GM19351 (cell line): ENCODE measurements around the gene LIF.

ENCODE experiments used
- ATAC-seq: cut with Tn5 transposase; IDR thresholded peaks from one replicate; pipeline ENCODE4 v1.9.1; 2021; ENCODE audit warnings: mild to moderate bottlenecking, moderate library complexity; ENCODE audit not compliant: unreplicated experiment

Gene LIF

DNA sequence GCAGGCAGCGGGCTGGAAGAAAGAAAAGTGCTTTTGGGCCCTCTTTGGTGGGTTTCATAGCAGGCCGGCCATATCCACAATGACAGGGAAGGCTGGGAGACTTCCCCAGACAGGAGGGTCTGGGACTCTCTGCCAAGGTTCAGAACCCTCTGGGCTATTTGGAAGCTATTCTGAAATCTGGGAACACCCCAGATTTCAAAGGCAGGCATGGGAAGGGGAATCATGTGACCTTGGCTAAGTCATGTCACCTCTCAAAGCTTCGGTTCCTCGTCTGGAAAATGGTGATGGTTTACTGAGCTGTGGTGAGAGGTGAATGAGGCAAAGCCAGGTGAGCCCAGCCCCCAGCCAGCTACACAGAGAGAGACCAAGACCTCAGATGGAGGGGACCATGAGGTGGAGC is 38.1 kb upstream of the LIF start:
- no peak for ATAC-seq

DNA sequence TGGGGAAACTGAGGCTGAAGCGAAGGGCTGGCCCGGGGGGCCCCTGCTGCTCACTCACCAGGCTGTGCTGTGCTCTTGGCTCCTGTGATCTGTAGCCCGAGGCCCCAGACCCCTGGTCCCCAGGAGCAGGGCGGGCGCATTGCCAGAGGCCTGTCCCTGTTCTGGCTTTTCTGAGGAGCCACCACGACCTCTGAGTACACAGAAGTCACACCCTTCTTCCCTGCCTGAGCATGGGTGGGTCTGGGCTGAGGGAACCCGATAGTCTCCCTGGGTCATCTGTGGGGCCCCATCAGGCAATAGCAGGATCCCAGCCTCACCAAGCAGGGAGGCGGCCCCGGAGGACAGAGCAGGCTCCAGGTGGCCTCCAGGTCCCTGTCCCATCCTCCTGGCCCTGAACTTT is 37.6 kb upstream of the LIF start:
- ATAC-seq, result no peak

DNA sequence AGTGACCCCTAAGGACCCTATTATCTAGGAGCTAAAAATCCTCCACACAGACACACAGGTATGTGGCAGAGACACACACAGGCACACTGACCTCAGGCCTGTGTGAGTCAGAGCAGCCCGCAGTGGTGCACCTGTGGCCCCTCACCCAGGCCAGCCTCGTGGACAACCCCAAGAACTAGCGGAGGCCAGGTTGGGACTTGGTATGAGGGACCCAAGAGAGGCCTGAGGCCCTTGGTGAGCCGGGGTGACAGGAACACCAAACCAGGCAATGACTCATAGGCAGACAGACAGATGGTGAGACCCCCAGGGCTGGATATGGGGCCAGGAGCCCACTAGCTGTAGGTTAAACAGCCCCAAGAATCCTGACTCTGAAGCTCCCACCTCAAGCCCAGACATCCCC is 36.8 kb upstream of the LIF start:
- no peak for ATAC-seq

DNA sequence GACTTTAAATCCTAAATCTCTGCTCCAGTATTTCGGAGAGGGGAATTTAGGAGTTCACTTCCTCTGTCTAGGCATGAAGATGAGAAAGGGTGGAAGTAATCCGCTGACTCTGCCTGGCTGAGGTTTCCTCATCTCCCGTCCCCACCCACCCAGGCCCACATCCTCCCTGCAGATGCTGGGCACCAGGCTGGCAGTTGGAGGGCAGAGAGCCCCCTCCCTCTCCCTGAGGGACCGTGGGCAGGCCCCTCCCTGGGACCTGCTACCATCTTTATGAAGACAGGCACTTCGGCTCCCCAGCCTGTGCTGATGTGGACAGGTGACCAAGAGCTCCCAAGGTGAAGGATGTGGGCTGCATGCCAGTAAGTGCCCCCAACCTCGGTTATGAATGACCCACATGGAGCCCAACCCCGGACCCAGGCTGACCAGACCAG is 36.1 kb upstream of the LIF start:
- ATAC-seq, result no peak

DNA sequence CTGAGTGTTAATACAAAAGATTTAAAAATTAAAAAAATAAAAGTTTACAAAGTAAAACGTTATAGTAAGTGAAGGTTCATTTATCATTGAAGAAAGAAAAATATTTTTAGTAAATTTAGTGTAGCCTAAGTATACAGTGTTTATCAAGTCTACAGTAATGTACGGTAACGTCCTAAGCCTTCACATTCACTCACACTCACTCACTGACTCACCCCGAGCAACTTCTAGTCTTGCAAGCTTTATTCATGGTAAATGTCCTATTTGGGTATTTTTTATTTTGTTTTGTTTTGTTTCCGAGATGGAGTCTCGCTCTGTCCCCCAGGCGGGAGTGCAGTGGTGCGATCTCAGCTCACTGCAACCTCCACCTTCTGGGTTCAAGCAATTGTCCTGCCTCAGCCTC is 33.9 kb upstream of the LIF start:
- no peak for ATAC-seq

DNA sequence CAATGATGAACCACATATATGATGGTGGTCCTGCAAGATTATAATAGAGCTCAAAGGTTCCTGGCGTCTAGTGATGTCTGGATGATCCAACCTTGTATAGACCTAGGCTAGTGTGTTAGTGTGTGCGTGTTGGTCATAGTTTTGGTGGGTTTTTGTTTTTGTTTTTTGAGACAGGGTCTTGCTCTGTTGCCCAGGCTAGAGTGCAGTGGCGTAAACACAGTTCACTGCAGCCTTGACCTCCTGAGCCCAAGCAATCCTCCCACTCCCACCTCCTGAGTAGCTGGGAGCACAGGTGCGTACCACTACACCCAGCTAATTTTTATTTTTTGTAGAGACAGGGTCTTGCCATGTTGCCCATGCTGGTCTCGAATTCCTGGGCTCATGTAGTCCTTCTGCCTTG is 33.4 kb upstream of the LIF start:
- no peak for ATAC-seq

DNA sequence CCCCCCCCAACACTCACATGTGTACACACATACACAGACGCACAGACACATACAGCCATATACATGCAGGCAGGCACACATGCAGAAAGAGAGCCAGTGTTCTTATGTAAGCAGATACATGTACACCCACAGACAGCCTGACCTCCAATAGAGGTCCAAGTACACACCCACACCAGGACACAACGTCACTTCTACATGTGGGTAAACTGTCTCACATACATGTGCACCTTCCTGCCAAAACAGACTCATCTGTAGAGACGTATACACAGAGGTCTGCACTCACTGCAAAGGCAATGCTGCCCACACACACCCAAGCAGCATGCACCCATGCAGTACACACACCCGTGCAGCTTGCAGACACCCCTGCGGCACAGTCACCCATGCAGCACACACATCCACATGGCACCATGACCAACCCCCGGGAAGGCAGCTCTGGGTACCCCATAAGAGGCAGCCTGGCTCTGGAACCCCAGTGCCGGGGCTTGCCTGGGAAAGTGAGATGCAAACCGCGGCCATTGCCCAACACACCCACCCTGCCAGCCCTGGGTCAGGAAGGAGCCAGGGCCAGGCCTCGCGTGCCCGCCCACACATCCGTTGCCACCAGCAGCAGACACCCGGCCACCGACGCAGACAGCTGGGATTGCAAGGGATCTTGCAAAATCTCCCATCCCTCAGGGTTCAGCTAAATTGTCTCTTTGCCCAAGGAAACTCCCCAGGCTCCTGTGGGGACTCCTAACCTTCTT is 32.7 kb upstream of the LIF start:
- ATAC-seq, result no peak

DNA sequence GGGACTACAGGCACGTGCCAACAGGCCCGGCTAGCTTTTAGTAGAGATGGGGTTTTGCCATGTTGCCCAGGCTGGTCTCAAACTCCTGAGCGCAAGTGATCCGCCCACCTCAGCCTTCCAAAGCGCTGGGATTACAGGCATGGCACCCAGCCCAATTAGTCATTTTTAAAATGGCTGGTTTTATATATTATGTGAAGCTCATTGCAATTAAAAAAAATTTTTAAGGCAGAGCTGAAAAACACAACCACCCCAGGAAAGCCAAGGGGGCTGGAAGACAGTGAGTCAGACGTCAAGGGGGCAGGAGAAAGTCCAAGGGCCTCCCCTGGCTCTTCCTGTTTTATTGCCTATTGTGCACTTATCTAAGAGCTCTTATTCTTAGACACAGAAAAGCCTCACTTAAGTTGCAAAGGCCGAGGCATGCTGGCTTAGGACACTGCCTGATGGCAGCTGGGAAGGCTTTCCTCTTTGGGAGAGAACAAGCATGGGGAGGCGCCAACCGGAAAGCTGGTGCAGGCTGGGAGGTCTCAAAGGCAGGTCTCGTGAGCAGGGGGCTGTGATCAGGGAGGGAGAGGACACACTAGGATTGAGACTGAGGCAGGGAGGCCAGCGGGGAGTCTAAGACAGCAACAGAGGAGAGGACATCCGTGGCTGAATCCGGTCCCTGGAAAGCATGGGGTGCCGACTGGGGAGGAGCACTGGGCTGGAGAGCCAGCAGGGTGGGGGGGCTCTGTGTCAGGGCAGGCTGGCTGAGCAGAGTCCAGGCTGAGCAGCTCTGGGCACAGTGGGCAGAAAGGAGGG is 31.2 kb upstream of the LIF start:
- no peak for ATAC-seq

DNA sequence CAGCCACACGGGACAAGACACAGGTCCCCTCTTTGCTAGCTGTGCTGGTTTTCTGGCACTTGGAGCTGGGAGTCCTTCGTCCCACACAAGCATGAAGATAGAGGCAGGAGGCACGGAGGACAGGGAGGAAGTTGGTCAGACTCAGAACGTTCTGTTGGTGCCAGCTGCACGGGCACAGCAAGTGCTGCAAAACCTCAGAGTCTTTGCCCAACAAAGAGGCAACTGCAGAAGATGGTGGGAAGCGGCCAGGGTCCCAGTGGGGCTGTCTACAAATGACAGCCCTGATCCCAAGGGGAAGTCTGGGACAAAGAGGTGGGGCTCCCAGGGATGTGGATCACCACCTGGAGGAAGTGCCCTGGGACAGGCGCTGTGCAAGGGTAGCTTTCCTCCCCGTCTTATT is 29.5 kb upstream of the LIF start:
- ATAC-seq, result no peak

DNA sequence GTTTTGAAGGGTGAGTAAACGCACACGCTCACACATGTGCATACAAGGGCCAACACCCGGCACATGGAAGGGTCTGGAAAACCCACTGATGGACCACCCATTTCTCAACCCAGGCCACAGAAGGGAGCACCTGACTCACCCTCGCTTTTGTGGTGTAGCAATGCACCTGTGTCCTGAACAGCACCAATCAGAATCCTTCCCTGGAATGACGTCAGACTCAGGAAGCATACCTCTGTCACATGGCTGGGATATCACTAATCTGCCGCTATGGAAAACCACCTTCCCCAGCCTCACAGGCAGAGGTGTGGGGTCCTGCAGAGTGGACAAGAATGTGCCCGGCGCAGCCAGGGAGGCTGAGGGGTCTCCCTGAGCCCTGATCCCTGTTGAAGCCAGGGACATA is 29.1 kb upstream of the LIF start:
- ATAC-seq, result no peak

DNA sequence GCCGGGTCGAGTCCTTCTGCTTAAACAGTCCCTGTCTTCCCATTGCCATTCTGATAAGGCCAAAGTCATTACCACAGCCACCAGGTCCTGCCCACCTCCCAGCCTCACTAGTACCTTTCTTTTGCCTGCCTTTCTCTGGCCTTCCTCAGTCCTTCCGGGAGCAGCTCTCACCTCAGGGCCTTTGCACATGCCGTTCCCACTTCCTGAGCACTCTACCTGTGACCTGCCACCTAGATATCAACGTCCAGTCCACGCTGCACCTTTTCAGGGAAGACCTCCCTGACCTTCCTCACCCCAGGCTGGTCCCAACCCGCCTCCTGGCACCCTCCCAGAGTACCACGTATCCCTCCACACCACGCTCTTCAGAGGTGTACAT is 27.9 kb upstream of the LIF start:
- ATAC-seq, result no peak

DNA sequence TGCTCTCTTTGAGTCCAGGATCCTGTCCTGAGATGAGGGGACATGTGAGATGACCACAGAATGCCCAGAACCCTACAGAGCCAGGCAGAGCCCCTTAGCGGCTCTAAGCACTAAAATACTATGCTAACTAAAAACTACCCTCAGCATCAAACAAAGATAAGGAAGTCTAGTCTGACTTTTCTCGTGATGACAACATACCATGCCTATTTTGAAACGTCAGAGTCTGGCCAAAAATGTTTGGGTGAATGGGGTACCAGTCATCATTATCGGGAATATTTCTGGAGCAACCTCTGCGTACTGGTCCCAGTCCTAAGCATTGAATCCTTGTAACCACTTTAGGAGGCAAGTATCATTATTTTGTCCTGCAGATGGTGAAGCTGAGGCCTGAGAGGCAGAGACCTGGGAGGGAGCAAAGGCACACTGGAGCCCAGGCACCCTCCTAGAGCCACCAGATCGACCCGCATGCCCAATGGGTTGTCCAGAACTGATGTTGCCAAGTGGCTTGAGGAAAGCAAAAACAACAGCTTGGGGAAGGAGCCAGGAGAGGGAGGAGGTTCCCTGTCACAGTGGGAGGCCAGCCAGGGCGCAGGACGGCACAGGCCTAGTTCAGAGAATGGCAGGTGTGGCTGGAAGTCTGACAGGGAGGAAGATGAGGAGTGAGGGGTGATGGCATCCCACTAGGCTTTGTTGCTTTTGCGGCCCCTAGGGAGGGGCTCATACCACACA is 27.3 kb upstream of the LIF start:
- ATAC-seq, result no peak

DNA sequence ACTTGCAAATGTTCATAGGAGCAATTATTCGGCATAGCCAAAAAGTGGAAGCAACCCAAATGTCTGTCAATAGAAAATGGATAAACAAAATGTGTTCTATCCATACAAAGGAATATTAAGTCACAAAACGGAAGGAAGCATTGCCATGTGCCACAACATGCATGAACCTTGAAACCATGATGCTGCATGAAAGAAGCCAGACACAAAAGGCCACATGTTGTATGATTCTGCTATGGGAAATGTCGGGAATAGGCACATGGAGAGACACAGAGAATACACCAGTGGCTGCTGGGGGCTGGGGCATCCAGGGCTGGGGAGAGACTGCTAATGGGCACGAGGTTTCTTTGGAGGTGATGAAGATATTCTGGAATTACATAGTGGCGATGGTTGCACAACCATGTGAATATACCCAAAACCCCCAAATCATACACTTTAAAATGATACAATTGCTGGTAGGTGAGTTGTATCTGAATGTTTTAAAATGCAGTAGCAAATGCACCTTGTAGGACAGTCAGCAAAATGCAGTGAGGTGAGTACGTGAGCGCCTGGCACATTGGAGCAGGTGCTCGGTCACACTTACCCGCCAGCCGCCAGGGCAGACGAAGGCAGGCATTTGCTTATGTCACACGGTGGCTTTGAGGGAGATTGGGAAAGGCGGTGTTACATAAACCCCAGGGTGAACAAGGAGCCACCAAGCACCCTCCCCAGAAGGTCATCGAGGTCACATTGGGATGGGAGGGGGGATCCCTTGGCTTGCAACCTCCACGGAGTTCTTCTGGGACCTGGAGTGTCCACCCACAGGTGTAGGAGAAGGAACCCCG is 26.4 kb upstream of the LIF start:
- no peak for ATAC-seq

DNA sequence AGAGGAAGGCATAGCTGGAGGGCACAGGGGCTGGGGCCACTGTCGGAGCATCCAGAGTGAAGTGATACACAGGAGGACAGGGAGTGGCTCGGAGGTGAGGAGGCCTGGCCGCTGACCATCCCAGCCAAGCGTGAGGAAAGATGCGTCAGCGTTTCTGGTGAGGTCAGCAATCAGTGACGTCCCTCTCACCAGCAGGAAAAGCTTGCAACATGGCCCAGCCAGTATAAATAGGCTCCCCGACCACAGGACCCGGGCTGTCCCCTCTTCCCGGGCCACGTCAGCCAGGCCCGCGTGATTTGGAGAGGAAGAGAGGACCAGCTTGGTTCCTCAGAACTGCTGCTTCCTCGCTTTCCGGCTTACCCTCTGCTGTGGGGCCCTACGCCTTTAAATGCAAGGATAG is 24.3 kb upstream of the LIF start:
- no peak for ATAC-seq

DNA sequence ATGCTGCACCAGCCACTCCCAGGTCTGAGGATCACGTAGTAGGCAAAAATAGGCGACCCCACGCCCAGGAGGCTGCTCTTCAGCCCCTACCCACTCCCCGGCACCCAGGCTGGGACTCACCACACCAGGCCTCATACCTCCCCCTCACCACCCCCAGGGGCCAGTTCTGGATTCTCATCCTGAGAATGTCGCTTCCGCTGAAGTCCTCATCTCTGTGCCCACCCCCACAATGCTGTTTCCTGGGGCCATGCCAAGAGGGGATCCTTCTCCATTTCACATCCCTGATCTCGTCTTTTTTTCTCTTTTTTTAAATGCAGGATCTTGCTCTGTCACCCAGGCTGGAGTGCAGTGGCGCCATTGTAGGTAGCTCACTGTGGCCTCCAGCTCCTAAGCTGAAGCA is 21.8 kb upstream of the LIF start:
- no peak for ATAC-seq

DNA sequence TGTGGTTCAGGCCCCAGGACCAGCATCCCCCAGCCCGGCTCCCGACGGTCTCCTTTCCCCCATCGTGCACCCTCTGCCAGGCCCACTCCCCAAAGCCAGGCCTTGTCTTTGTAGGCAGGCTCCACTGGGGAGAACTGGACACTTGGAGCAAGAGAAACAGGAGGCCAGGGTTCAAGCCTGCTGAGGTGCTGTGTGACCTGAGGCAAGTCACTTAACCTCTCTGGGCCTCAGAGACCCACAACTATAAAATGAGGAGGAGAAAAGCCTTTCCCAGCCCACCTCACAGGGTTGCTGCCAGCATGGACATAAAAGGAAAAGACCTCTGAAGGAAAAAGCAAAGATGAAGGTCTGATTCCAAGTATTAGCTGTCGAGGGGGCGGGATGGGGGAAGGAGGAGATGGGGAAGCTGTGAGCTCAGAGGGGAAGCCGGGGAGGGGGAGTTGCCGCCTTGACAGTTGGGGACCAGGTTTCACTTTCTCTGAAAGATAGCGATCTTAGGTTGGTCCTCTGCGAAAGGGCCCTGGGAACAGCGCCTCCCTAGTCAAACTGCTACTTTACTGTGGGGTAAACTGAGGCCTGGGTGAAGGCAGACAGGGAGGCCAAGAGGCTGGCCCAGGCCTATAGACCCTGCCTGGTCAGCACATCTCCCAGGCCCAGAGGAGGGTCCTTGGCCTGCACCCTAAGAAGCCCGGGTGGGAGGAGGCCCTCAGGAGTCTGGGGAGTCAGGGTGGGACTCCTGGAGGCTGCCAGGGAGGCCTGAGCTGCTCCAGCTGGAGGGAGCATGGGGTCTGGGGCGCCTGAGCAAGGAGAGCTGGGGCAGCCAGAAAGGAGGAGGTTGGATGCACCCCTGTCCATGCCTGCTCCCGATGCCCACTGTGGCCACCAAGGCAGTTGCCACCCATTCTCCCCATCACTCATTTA is 21.1 kb upstream of the LIF start:
- no peak for ATAC-seq

DNA sequence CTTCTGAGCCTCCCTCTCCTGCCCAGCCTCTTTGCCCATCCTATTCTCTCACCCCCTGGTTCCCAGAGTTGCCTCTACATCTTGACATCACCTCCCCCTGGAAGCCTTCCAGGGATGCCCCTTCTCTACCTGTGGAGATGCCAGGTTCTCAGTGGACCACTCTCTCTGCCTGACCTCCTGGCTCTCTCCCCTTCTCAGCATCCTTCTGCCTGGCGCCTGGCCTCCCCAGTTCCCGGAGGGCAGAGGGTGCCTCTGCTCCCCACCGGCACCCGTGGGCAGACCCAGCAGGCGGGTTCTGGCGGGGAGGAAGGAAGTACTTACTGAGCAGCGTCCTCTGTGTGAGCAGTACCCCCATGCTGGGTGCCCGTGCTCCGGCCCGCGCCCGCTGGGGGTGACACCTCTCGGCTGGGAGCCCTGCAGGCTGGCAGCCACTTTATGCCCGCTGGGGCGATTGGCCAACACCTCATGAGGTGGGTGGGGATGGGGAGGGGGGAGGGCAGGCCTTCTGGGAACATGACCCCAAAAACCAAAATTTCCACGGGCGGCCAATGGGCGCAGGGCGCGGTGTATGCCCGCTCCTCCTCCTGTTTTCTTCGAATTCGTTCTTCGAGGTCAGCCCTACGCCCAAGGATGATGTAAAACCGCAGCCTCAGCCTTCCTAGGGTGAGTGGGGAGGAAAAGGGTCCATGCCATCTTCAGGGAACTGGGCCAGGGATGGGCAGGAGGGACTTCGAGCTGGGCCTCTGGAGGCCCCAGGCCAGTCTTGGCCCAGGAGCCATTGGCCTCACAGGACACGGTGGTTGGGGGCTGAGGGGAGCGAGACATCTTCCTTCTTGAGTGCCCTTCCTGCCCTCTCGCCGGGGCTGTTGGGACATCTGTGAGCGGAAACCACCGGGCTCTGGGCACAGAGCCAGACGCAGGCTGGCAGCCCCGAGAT is 20.2 kb upstream of the LIF start, which contains the start of gene OSM:
TSS of gene OSM (minus strand) at position 407 of the 937 bp plus-strand sequence. CDS start at position 355, 52 bp downstream.
- ATAC-seq, result peak; percentile 7

DNA sequence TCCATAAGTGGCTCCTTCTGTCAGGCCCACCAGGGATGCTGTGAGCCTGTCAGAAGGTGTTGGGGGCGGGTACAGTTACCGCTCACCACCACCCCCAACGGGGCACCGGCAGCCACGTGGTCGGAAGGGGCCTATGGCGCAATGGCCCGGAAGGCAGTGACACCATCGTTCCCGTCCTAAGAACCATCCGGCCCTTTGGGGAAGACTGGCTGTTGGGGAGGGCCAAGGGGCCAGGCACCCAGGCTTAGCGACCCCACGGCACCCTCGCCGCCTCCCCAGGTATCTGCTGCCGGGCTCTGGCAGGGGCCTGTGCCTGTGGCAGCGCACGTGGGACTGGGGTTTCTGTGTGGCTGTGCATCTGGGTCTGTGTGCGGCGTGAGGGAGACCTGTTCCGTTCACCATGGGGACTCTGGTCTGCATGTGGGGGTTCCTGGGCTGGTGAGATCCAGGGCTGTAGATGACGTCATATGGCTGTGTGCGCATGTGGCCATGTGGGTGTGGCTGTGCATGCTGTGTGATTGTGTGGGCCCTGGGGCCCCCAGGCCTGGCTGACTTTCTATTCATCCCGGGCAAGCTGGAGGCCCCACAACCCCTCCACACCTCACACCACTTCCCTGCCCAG is 19.4 kb upstream of the LIF start:
- peak; percentile 83 for ATAC-seq
